Right renal pelvis (tissue), 4 donors: Measurements from ENCODE around the gene CALCOCO2. TPM values are rescaled to one million over a fixed set of nuclear protein-coding genes. Genes with fewer than 3 reads are reported as not detected.

Experiments used
- DNase-seq, 4 donors: peaks; one replicate each; pipeline ENCODE4 v3.0.0-alpha.2; 2013; ENCODE audit warnings: low read depth in 4 of 4, low spot score in 3 of 4, missing footprints in 1 of 4
- polyA plus RNA-seq, 4 donors: library from polyadenylated mRNA; unstranded; fragments of 120-200 nt; gene quantifications; one replicate each; pipeline ENCODE4 v1.2.1, GENCODE V29; 2013; ENCODE audit not compliant: insufficient read length in 4 of 4

CALCOCO2 gene
- polyA plus RNA-seq, 4 donors, result 70.1 to 87.4 (median 83.2) TPM

DNA sequence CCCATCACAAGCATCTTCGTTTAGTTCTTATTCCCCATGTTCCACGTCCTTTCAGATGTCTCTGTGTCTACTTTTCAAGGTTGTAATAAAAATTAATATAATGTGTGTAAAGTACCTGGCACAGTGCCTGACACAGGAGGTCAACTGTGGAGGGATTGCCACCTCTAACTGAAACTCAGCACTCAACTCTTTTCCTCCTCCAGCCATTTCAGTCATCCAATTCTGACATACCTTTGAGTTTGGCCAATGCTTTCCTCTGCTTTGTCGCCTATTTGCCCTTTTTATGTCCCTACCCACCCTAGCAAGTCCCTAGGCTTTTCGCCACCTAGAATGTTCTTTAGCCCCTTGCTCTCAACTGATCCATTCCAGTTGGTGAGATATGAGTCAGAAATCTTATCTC lies 78.9 kb downstream of the CALCOCO2 start:
- DNase-seq, result no peak

DNA sequence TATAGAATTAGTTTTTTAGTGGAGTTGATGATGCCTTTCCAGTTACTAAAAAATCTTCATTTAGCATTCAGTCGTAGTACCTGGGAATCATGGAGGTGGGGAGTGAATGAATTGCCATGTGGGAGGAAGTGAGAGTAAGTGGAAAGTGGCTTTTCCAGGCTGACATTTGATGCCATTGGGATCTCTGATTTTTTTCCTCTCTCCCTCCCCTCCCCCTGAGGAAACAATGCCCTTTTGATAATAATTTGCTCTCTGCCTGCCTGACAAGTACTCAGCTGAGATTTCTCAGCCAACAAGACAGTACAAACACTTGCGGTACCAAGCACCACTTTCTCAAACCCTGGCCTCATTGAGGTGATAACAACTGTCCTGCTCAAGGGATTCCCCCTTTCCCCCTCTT lies 79.5 kb downstream of the CALCOCO2 start:
- no peak for DNase-seq

DNA sequence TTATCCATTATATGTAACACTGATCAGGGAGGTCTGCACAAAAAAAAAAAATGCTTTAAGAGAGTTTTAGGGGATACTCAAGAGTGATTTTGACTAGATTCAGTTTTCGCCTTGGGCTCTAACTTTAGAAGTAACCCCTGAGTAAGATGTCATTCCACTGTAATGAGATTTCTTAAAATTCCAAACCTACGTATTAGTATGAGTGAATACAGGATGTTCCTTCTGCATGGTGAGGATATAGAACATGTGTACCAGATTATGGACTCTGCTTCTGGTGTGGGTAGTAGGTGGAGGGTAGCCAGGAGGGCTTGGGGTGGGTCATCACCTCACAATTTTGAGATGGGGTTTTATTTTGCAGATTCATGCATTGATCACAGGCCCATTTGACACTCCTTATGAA lies 81.6 kb downstream of the CALCOCO2 start:
- no peak for DNase-seq

Other genes starting within 250 kb of the CALCOCO2 start
- gene HOXB3, start 240.8 kb upstream of the CALCOCO2 start, polyA plus RNA-seq, result 100 to 1,000 TPM; 145 to 170 (median 155) TPM
- gene HOXB5, start 237.3 kb upstream of the CALCOCO2 start, polyA plus RNA-seq, result 10 to 100 TPM; 28.8 to 38.4 (median 33.5) TPM
- gene HOXB6, start 226.0 kb upstream of the CALCOCO2 start, polyA plus RNA-seq, result 100 to 1,000 TPM in 1 of 4 donors, 10 to 100 TPM in 3; 81.5 to 108 (median 90.6) TPM
- 10 to 100 TPM; 37.4 to 44.0 (median 40.5) TPM for gene HOXB7, start 220.0 kb upstream of the CALCOCO2 start, polyA plus RNA-seq
- 10 to 100 TPM; 47.3 to 55.5 (median 48.6) TPM for gene HOXB8, start 215.7 kb upstream of the CALCOCO2 start, polyA plus RNA-seq
- gene HOXB9, start 204.7 kb upstream of the CALCOCO2 start, polyA plus RNA-seq, result 10 to 100 TPM; 51.6 to 75.3 (median 66.7) TPM
- gene PRAC1, start 108.5 kb upstream of the CALCOCO2 start, polyA plus RNA-seq, result not detected
- not detected for gene PRAC2, start 107.8 kb upstream of the CALCOCO2 start, polyA plus RNA-seq
- not detected for gene HOXB13, start 102.3 kb upstream of the CALCOCO2 start, polyA plus RNA-seq
- under 1 TPM; 0.35 to 0.50 (median 0.43) TPM for gene TTLL6, start 13.8 kb upstream of the CALCOCO2 start, polyA plus RNA-seq
- gene ATP5MC1, start 61.8 kb downstream of the CALCOCO2 start, polyA plus RNA-seq, result 100 to 1,000 TPM; 153 to 164 (median 160) TPM
- gene UBE2Z, start 77.4 kb downstream of the CALCOCO2 start, polyA plus RNA-seq, result 100 to 1,000 TPM in 2 of 4 donors, 10 to 100 TPM in 2; 91.6 to 105 (median 99.6) TPM
- 100 to 1,000 TPM in 3 of 4 donors, 10 to 100 TPM in 1; 87.9 to 107 (median 102) TPM for gene SNF8, start 113.8 kb downstream of the CALCOCO2 start, polyA plus RNA-seq
- not detected for gene GIP, start 137.6 kb downstream of the CALCOCO2 start, polyA plus RNA-seq
- 10 to 100 TPM; 15.1 to 22.2 (median 19.8) TPM for gene IGF2BP1, start 166.3 kb downstream of the CALCOCO2 start, polyA plus RNA-seq